GM10847 (cell line): ENCODE data around the gene IL1RL1.

Experiments used
- POLR2A ChIP-seq: IDR thresholded peaks from 2 replicates; pipeline ENCODE4 v1.6.1; 2011; ENCODE audit not compliant: insufficient read length; ENCODE audit errors: extremely low read depth

IL1RL1 gene

GRCh38 chr2:102310964-102311640 is at the start of gene IL1RL1:
IL1RL1 (plus strand) TSS chr2:102311563; CDS start chr2:102338265, 26,702 bp downstream.
- no peak for TF ChIP-seq POLR2A

GRCh38 chr2:102262216-102263129 is 48.9 kb upstream of the IL1RL1 start:
- TF ChIP-seq POLR2A: no peak

- TF ChIP-seq POLR2A: no peak
Observed at GRCh38 chr2:102264952-102265351, 46.4 kb upstream of the IL1RL1 start.

GRCh38 chr2:102266204-102266603 is 45.2 kb upstream of the IL1RL1 start:
- no peak for TF ChIP-seq POLR2A

GRCh38 chr2:102267774-102268173 is 43.6 kb upstream of the IL1RL1 start:
- no peak for TF ChIP-seq POLR2A

- TF ChIP-seq POLR2A: no peak
Observed at GRCh38 chr2:102268510-102269199, 42.7 kb upstream of the IL1RL1 start.

GRCh38 chr2:102269200-102269524 is 42.2 kb upstream of the IL1RL1 start:
- no peak for TF ChIP-seq POLR2A

GRCh38 chr2:102271844-102272243 is 39.5 kb upstream of the IL1RL1 start:
- TF ChIP-seq POLR2A: no peak

- no peak for TF ChIP-seq POLR2A
Observed at GRCh38 chr2:102273619-102274211, 37.6 kb upstream of the IL1RL1 start.

GRCh38 chr2:102276549-102277201 is 34.7 kb upstream of the IL1RL1 start:
- no peak for TF ChIP-seq POLR2A

- no peak for TF ChIP-seq POLR2A
Observed at GRCh38 chr2:102277202-102277700, 34.1 kb upstream of the IL1RL1 start.

- no peak for TF ChIP-seq POLR2A
Observed at GRCh38 chr2:102278720-102279390, 32.5 kb upstream of the IL1RL1 start.

- TF ChIP-seq POLR2A: no peak
Observed at GRCh38 chr2:102279391-102279735, 32.0 kb upstream of the IL1RL1 start.

- no peak for TF ChIP-seq POLR2A
Observed at GRCh38 chr2:102282678-102283091, 28.7 kb upstream of the IL1RL1 start.
